Activated CD4-positive, alpha-beta T cell treated with anti-CD3 and anti-CD28 coated beads for 48 hours (primary cell): ENCODE measurements around the gene CCDC138.

ENCODE experiments used
- DNase-seq: peaks from one replicate; pipeline ENCODE4 v3.0.0-alpha.2; 2020

The CCDC138 gene

DNA sequence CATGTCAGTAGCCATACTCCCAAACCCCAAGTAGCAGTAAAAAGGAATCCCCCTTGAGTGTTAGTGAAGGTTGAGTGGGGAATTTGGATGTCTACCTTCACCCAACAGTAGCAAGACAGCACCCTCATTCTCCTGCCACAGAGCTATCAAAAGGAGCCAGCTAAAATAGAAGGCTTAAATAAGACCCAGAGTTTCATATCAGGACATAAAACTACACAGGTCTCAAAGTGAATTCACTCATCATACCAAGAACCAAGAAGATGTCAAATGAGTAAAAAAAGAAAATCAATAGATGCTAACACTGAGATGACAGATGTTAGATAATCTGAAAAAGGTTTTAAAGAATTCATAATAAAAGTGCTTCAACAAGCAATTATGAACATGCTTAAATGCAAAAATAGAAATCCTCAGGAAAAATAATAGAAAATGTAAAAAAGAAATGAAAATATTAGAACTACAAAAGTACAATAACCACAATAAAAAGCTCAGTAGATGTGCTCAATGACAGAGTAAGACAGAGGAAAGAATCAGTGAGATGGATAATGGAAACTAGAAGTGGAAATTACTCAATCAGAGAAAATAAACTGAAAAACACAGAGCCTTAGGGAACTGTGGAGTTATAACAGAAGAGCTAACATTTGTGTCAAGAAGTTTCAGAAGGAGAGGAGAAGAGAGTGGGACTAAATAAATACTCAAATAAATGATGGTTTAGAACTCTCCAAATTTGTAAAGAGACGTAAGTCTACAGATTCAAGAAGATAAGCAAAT, 111.9 kb downstream of the CCDC138 start:
- DNase-seq: no peak

DNA sequence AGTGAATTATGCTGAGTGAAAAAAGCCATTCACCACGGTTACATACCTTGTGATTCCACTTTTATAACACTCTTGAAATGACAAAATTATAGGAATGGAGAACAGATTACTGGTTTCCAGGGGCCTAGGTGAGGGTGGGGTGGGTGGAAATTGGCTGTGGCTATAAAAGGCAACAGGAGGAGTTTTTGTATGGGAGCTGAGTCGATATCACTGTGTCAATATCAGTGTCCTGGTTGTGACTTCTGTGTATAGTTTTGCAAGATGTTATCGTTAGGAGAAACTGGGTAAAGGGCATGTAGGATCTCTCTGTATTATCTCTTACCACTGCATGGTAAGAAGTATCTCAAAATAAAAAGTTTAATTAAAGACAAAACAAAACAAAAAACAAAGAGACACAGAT, 118.1 kb downstream of the CCDC138 start:
- no peak for DNase-seq

DNA sequence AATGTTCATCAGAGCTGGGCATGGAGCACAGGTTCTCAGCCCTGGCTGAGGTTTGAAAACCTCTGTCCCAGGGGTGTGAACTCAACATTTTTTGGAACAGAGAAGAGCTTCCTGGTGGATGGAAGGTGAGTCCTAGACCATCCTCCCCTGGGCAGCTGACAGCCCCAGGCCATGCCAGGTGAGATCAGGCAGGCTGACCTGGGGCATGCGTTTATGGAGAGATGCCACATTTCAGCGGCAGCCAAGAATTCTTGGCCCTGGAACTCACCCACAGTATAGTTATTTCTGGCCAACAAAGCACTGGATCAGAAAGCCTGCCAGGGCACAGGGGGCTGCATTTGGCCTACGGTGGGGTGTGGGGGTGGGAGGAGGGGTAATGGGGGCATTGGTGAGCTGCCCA, 118.6 kb downstream of the CCDC138 start:
- DNase-seq: no peak

DNA sequence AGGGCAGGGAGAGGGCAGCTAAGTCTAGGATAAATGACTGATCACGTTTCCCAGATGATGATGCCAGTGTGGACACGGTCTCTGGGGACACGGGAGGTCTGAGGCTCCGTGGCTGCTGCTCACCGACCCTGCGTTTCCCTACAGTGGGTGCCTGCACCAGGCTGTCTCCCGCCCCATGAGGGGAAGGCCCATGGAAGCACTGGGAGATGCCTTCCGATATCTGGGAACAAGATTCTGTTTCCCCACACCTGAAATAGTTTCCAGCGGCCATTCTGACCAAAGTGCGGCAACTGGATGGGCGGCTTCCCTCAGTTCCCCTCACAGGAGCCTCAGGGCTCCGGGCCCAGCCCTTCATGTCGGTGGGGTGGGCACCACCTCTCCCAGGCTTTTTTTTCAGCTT, 119.3 kb downstream of the CCDC138 start:
- DNase-seq: no peak

DNA sequence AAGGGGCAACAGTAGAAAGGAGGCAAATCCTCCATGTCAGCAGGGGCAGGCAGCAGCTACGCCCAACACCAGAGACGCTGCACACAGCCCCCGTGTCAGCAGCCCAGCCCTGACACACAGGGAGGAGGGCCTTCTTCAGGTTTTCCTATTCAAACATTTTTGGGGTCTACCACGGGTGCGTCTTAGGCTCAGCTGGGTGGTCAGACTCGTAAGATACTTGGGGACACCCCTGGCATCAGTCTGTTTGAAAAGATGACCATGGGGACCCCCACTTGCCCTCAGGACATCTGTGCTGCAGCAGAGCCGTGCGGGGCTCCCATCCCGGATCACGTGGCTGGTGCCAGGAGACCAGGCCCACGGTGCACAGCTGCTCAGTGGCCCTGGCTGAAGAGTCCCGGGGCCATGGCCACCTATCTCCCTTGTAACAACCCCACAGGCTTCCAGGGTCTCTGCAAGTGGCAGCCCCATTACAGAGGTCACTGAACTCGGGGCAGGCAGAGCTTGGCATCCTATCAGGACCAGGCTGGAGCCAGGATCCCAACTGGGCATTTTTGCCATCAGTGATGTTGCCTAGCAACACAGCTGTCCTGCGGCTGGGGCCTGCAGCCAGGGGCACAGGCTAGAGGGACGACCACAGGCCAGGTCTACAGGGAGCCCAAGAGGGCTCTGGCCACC, 120.0 kb downstream of the CCDC138 start:
- DNase-seq: no peak

DNA sequence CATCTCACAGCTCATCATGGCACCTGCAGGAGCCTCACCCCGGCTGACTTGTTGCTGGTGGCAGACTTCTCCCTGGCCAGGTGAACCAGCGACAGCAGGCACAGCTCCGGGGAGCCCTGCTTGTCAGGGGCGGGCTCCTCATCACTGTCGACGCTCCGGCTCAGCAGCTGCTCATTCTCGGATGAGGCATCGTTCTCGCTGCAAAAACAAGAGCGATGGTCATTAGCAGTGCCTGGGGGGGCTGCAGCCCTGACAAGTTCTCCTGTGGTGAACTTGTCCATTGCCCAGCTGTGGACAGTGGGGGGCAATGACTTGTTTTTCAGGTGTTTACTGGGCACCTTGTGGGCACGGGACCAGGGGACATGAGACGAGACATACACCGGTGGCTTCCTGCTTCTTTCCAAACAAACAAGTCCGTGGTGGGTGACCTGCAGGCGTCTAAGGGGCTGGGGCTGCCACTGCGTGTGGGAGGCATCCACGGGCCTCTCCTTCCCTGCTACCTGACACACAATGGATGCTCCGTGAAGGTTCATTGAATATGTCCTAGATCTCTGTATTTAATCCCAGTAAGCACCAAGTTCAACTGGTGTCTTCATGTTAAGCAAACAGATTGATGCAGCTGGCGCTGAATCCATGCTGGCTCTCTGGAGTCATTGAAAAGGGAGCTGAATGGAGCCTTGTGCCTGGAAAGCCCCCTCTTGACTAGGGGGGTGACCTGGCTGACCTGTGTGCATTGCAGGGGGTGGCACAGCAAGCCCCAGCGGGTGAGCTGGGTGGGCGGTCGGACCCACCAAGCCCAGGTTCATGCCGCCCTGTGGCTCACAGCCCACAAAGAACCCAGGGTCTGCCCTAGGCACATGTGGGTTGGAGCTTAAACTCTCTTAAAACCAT, 121.5 kb downstream of the CCDC138 start:
- DNase-seq: no peak

GRCh38 chr2:108908713-108909070, 122.1 kb downstream of the CCDC138 start:
- DNase-seq: no peak

DNA sequence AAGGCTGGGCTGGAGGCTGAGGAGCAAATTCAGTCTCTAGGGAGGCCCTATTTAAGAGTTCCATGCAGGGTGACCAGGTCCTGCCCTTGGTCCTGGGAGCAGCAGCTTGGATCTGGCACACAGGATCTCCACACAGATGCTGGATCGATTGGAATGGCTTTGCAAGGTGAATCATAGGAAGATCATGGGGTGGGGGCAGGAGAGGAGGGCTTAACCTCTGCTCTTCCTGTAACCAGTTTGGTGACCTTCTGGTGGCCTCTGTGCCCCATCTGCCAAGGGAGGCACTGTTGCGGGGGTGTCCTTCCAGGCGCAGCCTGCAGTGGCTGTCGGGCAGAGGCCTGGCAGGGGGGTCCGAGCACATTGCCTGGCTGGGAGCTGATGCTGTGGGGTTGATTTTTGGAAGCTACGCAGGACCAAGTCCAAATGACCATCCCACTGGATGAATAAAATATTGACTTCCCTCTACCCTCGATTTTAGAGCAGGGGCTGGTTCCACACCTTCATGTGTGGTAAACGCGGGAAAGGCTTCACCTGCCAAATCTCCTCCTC, 122.8 kb downstream of the CCDC138 start:
- DNase-seq: no peak

DNA sequence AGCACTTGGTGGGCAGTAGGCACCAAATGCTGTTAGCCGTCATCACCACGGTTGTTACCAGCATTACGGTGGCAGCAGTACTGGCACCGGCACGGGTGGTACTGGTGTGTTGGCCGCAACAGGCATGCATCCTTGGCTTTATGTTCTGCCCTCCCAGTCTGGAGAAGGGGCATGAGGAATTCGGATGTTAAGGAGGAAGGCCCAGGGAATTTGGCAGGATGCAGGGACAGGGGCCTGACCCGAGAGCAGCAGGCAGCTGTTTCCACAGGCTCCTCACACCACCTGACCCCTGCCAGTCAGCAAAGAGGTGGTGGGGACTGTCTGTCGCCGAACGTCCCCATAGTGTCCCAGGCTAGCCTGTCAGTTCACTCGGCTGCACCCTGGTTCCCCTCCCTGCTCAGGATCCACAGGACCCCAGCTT, 123.5 kb downstream of the CCDC138 start:
- DNase-seq: no peak

- no peak for DNase-seq
These were observed 124.2 kb downstream of the CCDC138 start for GRCh38 chr2:108910541-108911396.

DNA sequence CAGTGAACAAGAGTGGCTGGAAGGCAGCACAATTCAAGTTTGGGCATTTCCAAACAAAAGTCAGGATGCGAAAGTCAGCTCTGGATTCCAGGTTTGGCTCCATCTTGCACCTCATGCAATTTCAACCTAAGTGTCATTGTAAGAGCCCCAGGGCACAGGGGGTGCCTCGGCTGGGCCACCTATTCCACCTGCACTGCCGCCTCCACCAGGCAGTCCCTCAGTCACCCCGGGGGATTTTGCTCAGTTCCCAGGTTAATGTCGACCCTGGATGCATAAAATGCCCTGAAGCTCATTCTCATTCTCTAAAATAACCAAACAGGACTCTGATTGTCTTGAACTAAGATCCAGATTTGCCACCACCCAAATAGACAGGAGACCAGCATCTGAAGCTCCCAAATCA, 124.8 kb downstream of the CCDC138 start:
- DNase-seq: no peak

DNA sequence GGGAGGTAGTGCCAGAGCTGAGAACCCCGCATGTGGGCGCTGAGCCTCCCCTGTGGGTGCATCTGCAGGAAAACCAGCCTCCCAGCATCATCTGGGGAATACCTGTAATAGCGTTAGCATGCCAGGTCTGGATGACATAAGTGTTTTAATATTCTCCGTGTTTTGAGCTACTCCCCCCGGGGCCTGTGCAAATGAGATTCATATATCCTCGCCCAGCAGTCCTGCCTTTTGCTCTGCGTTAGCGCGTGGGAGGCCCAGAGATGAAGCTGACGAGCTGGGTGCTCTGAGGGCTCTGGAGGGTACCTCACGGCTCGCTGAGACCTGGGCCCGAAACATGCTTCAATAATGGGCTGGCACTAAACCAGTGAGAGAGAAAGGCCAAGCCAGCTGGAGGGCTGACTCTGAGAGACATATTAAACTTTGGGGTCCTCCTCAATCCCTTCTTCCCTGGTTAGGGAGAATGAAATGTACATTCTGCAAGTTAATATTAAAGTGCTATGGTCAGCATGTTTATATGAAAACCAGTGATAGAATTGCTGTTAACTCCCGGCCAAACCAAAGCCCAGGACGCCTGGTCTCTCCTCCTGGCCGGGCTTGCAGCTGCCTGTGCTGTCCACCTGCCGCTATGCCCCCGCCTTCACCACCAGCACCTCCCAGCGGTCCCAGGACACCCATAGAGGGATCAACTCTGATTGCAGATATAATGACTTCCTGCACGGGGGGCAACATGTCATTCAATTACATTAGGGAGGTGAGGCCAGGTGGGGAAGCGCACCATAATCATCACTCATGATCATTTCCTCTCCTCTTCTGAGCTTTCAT, 125.4 kb downstream of the CCDC138 start:
- no peak for DNase-seq

- no peak for DNase-seq
These were observed 126.0 kb downstream of the CCDC138 start for GRCh38 chr2:108912629-108912902.

DNA sequence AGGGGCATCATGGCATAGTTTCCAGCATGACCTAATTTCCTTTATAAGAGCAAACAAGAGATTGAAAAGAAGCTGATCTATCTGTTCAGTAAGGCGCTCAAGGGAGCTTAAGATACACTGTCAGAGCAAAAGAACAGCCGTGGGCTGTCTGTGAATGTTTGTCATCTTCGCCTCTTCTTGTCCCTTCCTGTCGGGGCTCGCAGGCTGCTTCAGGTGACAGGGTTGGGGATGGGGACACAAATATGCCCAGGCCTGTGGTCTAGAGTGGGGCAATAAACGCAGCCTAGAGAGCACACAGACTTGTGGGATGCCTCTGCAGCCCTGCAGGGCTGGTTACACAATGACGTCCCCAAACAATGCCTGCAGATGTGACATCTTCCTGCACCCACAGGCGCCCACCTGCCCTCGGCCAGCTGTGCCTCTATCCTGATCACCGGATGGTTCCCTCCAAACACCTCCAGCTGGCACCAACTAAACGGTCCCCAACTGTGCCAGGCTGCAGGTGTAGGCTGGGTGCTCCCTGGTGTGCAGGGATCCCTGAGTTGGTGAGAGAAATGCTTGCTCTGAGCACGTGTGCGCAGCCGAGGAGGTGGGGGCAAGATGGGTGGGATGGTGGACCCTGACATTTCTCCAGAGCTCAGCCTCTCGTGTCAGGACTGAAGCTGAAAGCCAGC, 129.7 kb downstream of the CCDC138 start:
- DNase-seq: no peak

DNA sequence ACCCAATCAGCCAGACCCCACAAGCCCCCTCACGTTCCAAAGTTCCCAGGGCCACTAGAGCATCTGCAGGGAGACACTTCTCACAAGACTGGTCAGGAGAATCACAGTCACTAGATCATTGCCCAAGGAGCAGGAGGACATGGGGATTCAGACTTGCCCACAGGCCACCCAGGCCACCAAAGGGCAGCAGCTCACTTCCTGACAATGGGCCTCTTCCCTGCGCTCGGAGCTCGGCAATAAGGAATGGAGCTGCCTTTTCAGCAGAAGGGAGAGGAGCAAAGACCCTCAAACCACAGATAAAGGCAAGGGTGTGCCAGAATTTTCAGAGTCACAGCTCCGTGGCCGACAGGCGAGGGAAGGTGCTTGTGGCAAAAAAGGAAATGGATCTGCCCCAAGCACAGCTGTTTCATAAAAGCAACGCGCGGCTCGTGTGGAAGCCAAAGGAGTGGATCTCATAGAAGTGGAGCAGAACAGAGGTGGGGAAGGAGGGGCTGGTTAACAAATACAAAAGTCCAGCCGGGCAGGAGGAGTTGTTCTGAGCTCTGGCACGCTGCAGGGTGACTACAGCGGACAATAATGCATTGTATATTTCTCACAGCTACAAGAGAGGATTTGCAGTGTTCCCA, 130.3 kb downstream of the CCDC138 start:
- DNase-seq: no peak

DNA sequence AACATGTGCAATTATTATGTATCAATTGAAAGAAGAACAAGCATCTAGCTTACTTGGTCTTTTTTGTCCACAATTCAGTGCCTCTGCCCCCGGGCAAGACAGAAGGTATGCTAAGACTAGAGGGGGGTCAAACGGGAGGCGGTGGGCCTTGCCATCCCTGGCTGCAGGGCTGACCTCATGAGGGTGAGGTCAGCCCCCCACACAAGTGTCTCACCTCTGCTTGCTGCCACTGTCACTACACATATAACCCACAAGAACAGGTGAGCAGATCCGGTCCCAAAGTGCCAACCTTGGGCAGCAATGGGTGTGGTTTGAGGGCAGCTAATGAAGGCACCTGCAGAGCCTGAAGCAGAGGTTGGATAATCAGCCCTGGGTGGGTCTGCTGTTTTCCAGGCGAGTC, 131.0 kb downstream of the CCDC138 start:
- no peak for DNase-seq

DNA sequence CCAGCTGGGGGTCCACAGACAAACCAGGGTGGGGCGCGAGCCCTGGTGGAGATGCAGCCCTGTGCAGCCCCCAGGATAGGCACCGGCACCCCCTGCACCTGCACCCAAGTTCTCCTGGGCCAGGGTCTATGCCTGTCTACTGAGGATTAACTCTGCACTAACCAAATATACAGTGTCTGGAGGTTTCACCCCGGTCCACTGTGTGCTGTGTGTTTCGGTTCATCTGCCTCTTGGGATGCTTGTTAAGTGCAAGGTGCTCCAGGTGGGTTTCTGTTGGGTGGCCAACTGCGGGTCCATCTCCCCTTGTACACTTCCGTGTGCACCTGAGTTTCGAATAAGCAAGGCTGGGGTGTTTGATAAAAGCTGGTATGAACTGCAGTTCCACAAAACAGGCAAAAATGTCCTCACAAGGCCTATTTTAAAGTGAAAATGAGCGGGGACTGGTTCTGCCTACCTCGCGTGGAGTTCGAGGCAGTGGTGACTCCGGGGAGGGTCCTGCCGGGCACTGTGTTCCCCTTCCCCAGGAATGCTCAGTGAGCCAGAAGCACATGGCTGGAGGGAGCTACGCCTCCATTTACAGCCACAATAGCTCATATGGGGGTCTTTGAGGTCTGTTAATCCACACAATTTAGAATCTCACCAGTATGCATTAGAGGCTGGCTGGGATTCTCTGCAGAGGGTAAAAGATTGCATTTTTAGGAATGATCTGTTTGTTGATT, 131.7 kb downstream of the CCDC138 start:
- DNase-seq: no peak

- DNase-seq: no peak
These were observed 132.4 kb downstream of the CCDC138 start for GRCh38 chr2:108918941-108919341.

DNA sequence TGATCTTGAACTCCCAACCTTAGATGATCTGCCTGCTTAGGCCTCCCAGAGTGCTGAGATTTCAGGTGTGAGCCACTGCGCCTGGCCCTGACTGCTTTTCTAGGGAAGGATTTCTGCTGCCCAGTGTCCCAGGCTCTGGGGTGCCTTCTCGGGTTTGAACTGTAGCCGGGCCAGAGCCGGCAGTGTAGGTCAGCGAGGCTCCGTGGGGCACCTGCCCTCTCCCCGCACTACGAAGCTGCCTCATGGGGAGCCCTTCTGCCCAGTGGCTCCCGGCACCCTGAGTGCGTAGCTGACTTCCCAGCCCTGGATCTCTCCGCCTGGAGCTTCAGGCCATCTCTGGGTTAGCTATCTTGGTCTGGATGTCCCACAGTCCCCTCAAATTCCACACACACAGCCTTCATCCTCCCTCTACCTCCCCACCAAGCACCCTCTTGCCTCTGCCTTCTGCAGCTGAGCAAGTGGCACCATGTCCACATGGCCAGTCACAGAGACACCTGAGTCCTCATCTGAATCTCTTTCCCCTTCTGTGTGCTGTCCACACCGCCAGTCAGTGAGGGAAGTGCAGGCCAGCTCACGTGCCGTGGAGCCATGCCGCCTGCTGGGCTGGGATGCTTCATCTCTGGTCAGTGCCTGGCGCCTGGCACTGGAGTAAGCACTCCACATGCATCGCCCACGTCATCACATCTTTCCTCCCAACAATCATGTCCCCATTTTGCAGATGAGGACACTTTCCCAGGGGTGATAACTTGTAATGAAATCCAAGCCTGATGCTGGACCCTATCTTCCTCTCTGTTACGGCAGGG, 133.2 kb downstream of the CCDC138 start:
- DNase-seq: no peak
